ENCODE results near the gene CCDC102A. TPM values are rescaled to one million over a fixed set of nuclear protein-coding genes. Genes with fewer than 3 reads are reported as not detected.

The CCDC102A gene
- total and polyA plus RNA-seq, 2 of the 13 experiments (the other 11 are each of a cell fraction or from before 2014, with no cell fraction given), result 2.1 to 2.8 TPM

- TF ChIP-seq RFX1 (IDR thresholded peaks at IDR 0.05) (no peak), RXRA (CRISPR knock-in tag; IDR thresholded peaks at IDR 0.05) (no peak), TBP (CRISPR knock-in tag; IDR thresholded peaks at IDR 0.05) (no peak), RORA (CRISPR knock-in tag; IDR thresholded peaks at IDR 0.05) (no peak), ZNF7 (CRISPR knock-in tag; IDR thresholded peaks at IDR 0.05) (no peak), ZNF138 (CRISPR knock-in tag; IDR thresholded peaks at IDR 0.05; ENCODE audit: low read depth) (no peak), ZNF3 (CRISPR knock-in tag; IDR thresholded peaks at IDR 0.05) (no peak), CBX2 (IDR thresholded peaks at IDR 0.05; ENCODE audit: low read depth, low read length) (no peak), CBX2 (CRISPR knock-in tag; IDR thresholded peaks at IDR 0.05; ENCODE audit: low read depth) (no peak), CHCHD3 (CRISPR knock-in tag; IDR thresholded peaks at IDR 0.05) (no peak), ZBTB7A (CRISPR knock-in tag; IDR thresholded peaks at IDR 0.05) (no peak), SP5 (CRISPR knock-in tag; IDR thresholded peaks at IDR 0.05; ENCODE audit: borderline replicate concordance, low read depth) (peak; percentile 72; the same call in 1 of the 2 replicates), RBAK (CRISPR knock-in tag; IDR thresholded peaks at IDR 0.05) (no peak), PRDM15 (CRISPR knock-in tag; IDR thresholded peaks at IDR 0.05) (peak; percentile 77), HCFC1 (IDR thresholded peaks at IDR 0.05; ENCODE audit: low read depth, low read length) (no peak), ZMYM3 (CRISPR knock-in tag; IDR thresholded peaks at IDR 0.05) (peak; percentile 67; the same call in 1 of the 2 replicates), ZNF251 (CRISPR knock-in tag; IDR thresholded peaks at IDR 0.05) (no peak), FIP1L1 (IDR thresholded peaks at IDR 0.05; ENCODE audit: borderline replicate concordance, insufficient read depth, low read depth, low read length) (no peak), PHF8 (CRISPR knock-in tag; IDR thresholded peaks at IDR 0.05) (no peak), ZNF430 (CRISPR knock-in tag; IDR thresholded peaks at IDR 0.05) (peak; percentile 21; the same call in 1 of the 2 replicates)
- TF ChIP-seq, protein P1, sequence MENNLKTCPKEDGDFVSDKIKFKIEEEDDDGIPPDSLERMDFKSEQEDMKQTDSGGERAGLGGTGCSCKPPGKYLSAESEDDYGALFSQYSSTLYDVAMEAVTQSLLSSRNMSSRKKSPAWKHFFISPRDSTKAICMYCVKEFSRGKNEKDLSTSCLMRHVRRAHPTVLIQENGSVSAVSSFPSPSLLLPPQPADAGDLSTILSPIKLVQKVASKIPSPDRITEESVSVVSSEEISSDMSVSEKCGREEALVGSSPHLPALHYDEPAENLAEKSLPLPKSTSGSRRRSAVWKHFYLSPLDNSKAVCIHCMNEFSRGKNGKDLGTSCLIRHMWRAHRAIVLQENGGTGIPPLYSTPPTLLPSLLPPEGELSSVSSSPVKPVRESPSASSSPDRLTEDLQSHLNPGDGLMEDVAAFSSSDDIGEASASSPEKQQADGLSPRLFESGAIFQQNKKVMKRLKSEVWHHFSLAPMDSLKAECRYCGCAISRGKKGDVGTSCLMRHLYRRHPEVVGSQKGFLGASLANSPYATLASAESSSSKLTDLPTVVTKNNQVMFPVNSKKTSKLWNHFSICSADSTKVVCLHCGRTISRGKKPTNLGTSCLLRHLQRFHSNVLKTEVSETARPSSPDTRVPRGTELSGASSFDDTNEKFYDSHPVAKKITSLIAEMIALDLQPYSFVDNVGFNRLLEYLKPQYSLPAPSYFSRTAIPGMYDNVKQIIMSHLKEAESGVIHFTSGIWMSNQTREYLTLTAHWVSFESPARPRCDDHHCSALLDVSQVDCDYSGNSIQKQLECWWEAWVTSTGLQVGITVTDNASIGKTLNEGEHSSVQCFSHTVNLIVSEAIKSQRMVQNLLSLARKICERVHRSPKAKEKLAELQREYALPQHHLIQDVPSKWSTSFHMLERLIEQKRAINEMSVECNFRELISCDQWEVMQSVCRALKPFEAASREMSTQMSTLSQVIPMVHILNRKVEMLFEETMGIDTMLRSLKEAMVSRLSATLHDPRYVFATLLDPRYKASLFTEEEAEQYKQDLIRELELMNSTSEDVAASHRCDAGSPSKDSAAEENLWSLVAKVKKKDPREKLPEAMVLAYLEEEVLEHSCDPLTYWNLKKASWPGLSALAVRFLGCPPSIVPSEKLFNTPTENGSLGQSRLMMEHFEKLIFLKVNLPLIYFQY (CRISPR knock-in tag; IDR thresholded peaks at IDR 0.05; ENCODE audit: borderline replicate concordance), result no peak
- TF ChIP-seq, protein P2, sequence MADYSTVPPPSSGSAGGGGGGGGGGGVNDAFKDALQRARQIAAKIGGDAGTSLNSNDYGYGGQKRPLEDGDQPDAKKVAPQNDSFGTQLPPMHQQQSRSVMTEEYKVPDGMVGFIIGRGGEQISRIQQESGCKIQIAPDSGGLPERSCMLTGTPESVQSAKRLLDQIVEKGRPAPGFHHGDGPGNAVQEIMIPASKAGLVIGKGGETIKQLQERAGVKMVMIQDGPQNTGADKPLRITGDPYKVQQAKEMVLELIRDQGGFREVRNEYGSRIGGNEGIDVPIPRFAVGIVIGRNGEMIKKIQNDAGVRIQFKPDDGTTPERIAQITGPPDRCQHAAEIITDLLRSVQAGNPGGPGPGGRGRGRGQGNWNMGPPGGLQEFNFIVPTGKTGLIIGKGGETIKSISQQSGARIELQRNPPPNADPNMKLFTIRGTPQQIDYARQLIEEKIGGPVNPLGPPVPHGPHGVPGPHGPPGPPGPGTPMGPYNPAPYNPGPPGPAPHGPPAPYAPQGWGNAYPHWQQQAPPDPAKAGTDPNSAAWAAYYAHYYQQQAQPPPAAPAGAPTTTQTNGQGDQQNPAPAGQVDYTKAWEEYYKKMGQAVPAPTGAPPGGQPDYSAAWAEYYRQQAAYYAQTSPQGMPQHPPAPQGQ (CRISPR knock-in tag; IDR thresholded peaks at IDR 0.05; ENCODE audit: borderline replicate concordance), result no peak
These were observed 50.2 kb downstream of the CCDC102A start, which contains the start of gene DOK4 (continued) for GRCh38 chr16:57485916-57486857.

All from HepG2 (cell line).